ENCODE data around the gene MOB2.

The MOB2 gene, protein sequence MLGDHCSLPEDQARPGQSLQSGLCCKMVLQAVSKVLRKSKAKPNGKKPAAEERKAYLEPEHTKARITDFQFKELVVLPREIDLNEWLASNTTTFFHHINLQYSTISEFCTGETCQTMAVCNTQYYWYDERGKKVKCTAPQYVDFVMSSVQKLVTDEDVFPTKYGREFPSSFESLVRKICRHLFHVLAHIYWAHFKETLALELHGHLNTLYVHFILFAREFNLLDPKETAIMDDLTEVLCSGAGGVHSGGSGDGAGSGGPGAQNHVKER

GRCh38 chr11:1486054-1486825, at the start of gene MOB2:
TSS of gene MOB2 (minus strand) at chr11:1486779. CDS start at chr11:1486556, 223 bp downstream.
- DNase-seq: no peak

DNA sequence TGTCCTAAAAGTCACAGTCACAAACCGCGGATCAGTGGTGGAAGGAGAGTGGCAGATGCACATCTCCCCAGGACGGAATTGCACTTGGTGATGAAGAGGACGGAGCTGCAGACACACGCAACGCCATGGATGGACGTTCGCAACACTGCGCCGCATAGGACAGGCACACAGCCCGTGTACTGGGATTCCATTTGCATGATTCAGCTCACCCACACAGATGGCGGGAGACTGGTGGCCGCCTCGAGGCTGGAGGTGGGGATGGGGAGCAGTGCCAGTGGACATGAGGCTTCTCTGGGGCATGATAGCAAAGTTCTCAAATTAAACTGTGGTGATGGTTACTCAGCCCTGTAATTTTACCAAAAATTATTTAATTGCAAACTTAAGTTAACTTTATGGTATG, 48.1 kb upstream of the MOB2 start:
- no peak for DNase-seq

DNA sequence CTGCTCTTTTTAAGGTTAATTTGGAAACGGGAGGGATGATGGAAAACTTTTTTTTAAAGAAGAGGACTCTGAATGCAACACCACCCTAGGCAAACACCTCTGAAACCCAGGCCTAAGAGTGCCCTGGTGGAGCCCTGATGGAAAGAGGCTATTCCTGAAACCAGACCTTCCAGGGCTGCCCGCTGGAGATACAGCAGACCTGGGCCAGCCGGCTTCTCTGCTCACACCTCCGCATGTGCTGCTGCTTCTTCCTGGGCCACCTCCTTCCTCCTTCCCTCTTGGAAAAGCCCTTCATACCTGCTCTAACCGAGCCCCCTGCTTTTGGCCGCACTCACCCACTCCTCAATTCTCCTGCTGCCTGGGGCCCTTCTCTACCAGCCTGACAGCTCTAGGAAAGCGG, 47.6 kb upstream of the MOB2 start:
- DNase-seq: no peak

- no peak for DNase-seq
These were observed 46.8 kb upstream of the MOB2 start for GRCh38 chr11:1533342-1533725.

GRCh38 chr11:1532606-1533341, 46.2 kb upstream of the MOB2 start:
- no peak for DNase-seq

DNA sequence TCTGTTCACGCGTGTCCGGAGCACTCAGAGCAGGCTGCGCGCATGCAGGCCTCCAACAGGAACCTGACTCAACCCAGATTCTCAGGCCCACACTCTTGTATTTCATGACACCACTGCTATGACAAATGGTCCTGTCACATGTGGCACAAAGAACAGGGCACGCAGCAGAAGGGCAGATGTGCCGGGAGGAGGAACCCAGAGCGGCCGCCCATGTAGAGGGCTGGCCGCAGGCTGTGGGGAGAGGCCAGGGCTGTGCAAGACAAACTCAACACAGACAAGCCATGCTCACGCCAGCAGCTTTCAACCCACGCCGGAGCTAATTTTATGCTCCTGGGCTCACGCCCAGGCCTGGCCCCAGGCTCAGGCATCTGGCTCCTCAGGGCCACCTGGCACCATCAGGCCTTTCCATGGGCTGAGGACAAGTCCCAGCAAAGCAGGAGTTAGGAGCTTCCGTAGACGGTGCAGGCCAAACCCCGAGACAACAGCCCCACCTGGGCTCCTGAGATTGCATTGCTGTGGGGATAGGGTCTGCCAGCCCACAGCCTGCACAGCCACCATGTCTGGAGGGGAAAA, 45.5 kb upstream of the MOB2 start:
- no peak for DNase-seq

DNA sequence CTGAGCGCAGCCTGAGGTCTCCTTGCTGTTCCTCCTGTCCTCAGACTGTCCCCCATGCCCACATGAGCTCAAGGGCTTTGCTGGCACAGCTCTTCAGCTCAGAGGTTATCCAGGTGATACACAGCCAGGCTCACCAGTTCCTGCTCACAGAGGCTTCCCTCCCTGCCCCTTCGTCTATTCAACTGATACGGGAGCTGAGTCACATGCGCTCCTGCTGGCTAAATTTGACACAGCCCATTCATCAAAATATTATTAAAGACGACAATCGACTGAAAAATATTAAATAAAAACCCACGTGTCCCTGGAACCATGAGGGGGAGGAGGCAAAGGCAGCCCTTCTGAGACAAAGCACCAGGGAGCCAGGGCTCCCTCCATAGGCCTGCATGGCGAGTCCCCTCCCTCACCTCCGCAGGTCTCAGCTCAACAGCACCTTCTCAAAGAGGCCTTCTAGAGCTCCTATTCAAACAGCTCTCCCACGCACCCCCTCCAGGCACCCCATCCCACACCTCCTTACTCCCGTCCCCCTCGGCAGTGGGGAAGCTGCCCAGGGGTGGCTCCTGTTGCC, 45.0 kb upstream of the MOB2 start:
- no peak for DNase-seq

- DNase-seq: no peak
These were observed 44.3 kb upstream of the MOB2 start for GRCh38 chr11:1530686-1531448.

GRCh38 chr11:1529774-1530173, 43.2 kb upstream of the MOB2 start:
- DNase-seq: no peak

DNA sequence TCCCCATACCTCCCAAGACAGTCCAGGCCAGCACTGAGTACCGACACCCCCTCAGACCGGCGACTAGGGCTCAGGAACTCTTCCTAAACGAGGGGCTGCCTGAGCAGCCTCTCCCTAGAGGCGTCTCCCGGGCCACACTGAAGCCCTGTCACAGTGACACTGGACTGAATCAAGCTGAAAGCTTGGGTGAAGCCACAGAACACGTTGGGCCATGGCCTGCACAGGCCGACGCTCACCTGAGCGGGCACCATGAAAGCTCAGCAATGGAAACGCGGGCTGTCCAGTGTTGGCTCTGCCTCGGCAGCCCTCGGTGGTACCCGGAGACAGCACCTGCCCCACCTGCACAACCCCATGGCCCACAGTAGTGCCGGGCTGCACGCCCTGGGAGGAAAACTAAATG, 42.7 kb upstream of the MOB2 start:
- DNase-seq: no peak

DNA sequence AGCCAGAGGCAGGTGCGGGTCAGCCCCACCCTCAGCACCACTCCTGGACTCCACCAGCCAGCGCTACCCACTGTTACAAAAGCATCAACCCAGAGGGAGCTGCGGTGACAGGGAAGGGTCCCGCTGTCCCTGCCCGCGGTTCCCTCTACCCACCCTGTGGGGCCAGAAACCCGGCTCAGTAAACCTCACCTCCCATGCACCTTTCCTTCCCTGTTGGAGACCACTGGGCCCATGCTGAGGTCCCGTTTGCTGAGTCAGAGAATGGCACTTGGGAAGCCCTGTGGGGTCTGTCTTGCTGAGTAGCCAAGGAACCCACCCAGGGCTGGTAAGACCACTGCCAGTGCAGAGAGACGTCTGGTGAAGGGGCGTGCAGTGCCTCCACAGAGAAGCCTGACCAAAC, 42.1 kb upstream of the MOB2 start:
- DNase-seq: no peak

GRCh38 chr11:1526785-1527184, 40.2 kb upstream of the MOB2 start:
- DNase-seq: no peak

- DNase-seq: no peak
These were observed 37.2 kb upstream of the MOB2 start for GRCh38 chr11:1523779-1524178.

DNA sequence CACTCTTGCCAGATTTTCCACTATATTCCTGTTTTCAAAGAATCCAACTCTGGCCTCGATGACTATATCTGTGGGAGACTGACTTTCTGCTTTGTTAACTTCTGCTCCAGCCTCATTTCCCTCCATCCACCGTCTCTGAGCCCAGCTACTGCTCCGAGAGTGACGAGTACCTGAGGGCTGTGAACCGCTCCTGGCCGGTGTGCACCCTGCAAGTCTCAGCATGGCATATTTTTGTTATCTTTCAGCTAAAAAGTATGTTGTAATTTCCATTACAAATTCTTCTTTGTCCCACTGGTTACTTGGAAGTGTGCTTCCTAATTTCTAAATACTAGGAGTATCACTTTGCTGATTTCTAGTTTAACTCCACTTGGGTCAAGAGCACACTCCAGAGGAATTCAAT, 36.5 kb upstream of the MOB2 start:
- DNase-seq: no peak

GRCh38 chr11:1522081-1522424, 35.5 kb upstream of the MOB2 start:
- DNase-seq: no peak

DNA sequence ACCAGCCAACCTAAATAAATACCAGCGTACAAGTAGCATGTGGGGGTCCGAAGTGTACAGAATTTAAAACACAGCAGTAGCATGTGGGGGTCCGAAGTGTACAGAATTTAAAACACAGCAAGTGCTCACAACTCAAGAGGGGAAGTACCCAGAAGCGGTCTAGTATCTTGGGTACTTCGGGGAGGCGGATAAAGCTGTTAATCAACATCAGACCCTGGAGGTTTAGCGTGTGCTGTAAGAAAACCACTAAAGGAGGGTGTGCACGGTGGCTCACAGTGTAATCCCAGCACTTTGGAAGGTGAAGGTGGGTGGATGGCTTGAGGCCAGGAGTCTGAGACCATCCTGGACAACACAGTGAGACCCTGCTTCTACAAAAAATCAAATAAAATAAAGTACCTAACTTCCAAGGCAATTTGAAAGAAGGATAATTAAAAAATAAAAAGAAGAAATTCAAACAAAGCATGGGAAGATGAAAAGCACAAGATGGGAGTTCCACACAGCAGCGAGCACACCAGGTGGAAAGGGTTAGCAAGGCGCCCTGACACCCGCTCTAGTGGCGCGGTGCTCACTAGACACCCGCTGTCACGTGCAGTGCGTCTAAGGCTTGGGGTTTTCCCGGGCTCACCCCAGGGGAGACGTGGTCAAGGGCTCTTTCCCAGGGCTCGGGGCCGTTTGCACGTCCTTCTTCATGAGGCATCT, 35.0 kb upstream of the MOB2 start:
- DNase-seq: no peak

DNA sequence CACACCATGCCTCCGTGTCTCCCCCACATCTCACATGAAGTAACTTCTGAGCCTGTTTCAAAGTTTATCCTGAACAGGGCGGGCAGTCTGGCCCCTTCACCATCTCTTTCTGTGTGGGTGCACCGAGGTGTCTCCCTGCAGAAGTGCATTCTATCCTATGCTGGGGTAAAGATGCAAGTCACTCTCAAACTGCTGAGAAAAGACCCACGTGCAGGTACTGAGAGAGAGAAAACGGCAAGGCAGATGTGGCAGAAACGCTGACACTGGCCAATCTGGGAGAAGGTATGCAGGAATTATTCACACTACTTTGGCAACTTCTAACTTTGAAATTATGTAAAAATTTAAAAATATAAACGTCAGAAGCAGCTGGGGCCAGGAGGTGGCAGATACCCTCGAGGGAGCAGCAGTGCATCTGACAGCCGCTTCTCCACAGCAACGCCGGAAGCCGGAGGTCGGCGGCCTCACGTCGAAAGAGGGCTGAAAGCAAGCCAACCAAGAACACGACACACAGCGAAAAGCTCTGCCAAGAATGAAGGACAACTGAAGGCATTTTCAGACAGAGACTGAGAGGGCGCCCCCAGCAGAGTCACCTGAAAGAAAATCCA, 34.2 kb upstream of the MOB2 start:
- no peak for DNase-seq

- no peak for DNase-seq
These were observed 33.7 kb upstream of the MOB2 start for GRCh38 chr11:1520209-1520662.

- DNase-seq: no peak
These were observed 32.7 kb upstream of the MOB2 start for GRCh38 chr11:1519028-1520010.

DNA sequence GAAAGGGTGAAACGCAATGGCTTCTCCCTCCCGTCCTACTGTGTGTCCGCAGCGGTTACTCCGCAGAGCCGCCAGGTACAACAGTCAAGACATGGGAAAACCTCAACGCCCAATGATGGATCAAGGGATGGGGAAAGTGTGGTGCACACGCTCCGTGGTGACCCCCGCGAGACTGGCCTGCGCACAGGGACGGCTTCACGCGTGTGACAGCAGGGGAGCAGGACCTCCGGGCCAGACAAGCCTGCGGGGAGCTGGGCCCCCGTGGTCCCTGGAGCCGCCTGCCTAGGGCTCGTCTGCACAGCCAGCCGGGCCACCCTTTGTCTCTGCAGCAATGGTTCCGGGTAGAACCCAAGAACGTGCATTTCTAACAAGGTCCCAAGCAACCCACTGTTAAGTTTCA, 31.7 kb upstream of the MOB2 start:
- no peak for DNase-seq
